Adipose tissue (tissue), 3 donors: ENCODE measurements around the gene MSRB1. TPM values are rescaled to one million over a fixed set of nuclear protein-coding genes. Genes with fewer than 3 reads are reported as not detected.

Source experiments
- H3K27ac ChIP-seq: one replicate; pipeline ENCODE4 v1.5.1; 2013; ENCODE audit warnings: low read depth, low read length
- WGBS, 3 donors: extraction: QIAGEN DNeasy Blood & Tissue Kit; methylation state at CpG; one replicate each; pipeline ENCODE4 v1.1.7; 2013; 5-methylcytosine and 5-hydroxymethylcytosine counted together
- polyA plus RNA-seq, 3 donors: library from polyadenylated mRNA; stranded (reverse); fragments of 200-250 nt; gene quantifications; one replicate each; pipeline ENCODE4 v1.2.3, GENCODE V29; 2013
- donor health status: healthy with polysubstance abuse.
- donor health status: Bipolar disorder and iron deficiency.
- donor health status: healthy.

MSRB1 gene
- 100 to 1,000 TPM in 1 of 3 donors, 10 to 100 TPM in 2; 74.0 to 108 (median 85.5) TPM for polyA plus RNA-seq

- no peak within 1 kb of the TSS for H3K27ac ChIP-seq
- 1% methylated on average over 75 to 77 of the region's 77 CpGs for WGBS, 3 donors
Observed at GRCh38 chr16:1942810-1943726, at the start of gene MSRB1. Gene MSRB1 (minus strand): TSS chr16:1943199. CDS start chr16:1943156, 43 bp downstream.

GRCh38 chr16:1991948-1992703, 49.1 kb upstream of the MSRB1 start:
- 3 to 6% (median 4%) methylated on average over 69 to 96 of the region's 96 CpGs for WGBS, 3 donors
- no peak overlapping the region for H3K27ac ChIP-seq

GRCh38 chr16:1991588-1991947, 48.6 kb upstream of the MSRB1 start:
- no peak overlapping the region for H3K27ac ChIP-seq
- WGBS, 3 donors, result 10 to 15% (median 12%) methylated on average over 22 of the region's 22 CpGs

- 4 to 16% (median 5%) methylated on average over 15 to 18 of the region's 18 CpGs for WGBS, 3 donors
- no peak overlapping the region for H3K27ac ChIP-seq
Observed at GRCh38 chr16:1991135-1991551, 48.1 kb upstream of the MSRB1 start.

- WGBS, 3 donors, result 1 to 7% (median 2%) methylated on average over 44 to 50 of the region's 50 CpGs
- H3K27ac ChIP-seq, result no peak overlapping the region
Observed at GRCh38 chr16:1990351-1991134, 47.5 kb upstream of the MSRB1 start.

GRCh38 chr16:1990101-1990350, 47.0 kb upstream of the MSRB1 start:
- no peak overlapping the region for H3K27ac ChIP-seq
- 2 to 3% methylated on average over 17 to 23 of the region's 25 CpGs; no CpG with 5 or more reads in 1 of the 3 donors for WGBS, 3 donors

- WGBS, 3 donors, result 7 to 13% (median 8%) methylated on average over 39 to 67 of the region's 67 CpGs
- H3K27ac ChIP-seq, result no peak within 1 kb of the TSS
Observed at GRCh38 chr16:1989209-1990100, 46.5 kb upstream of the MSRB1 start, which contains the start of gene SYNGR3. Gene SYNGR3 (plus strand): TSS chr16:1989970. CDS start chr16:1990103, 133 bp downstream.

GRCh38 chr16:1987198-1987597, 44.2 kb upstream of the MSRB1 start:
- 88 to 91% (median 90%) methylated on average over 10 of the region's 10 CpGs for WGBS, 3 donors
- H3K27ac ChIP-seq, result no peak overlapping the region

- 89 to 95% (median 94%) methylated on average over 14 of the region's 14 CpGs for WGBS, 3 donors
Observed at GRCh38 chr16:1985466-1986150, 42.6 kb upstream of the MSRB1 start.

GRCh38 chr16:1984347-1985225, 41.6 kb upstream of the MSRB1 start:
- WGBS, 3 donors, result 11 to 17% (median 13%) methylated on average over 40 to 58 of the region's 58 CpGs

More at GRCh38 chr16:1985466-1986150, 42.6 kb upstream of the MSRB1 start:
- H3K27ac ChIP-seq, result no peak overlapping the region

GRCh38 chr16:1983544-1984346, 40.7 kb upstream of the MSRB1 start, which contains the start of gene GFER:
Gene GFER (plus strand): TSS chr16:1984193. CDS start chr16:1984219, 26 bp downstream.
- H3K27ac ChIP-seq, result no peak within 1 kb of the TSS
- WGBS, 3 donors, result 0% methylated on average over 81 to 109 of the region's 109 CpGs

More at GRCh38 chr16:1984347-1985225, 41.6 kb upstream of the MSRB1 start:
- no peak overlapping the region for H3K27ac ChIP-seq

GRCh38 chr16:1982991-1983543, 40.1 kb upstream of the MSRB1 start:
- no peak overlapping the region for H3K27ac ChIP-seq
- 20 to 34% (median 24%) methylated on average over 19 of the region's 19 CpGs for WGBS, 3 donors

- 52 to 65% (median 53%) methylated on average over 5 of the region's 5 CpGs for WGBS, 3 donors
- H3K27ac ChIP-seq, result no peak overlapping the region
Observed at GRCh38 chr16:1982013-1982433, 39.0 kb upstream of the MSRB1 start.

GRCh38 chr16:1981398-1981836, 38.4 kb upstream of the MSRB1 start, which contains the start of gene NOXO1:
Gene NOXO1 (minus strand): TSS chr16:1981469. CDS start chr16:1981179, 290 bp downstream.
- no peak within 1 kb of the TSS for H3K27ac ChIP-seq
- 33 to 57% (median 33%) methylated on average over 6 of the region's 6 CpGs for WGBS, 3 donors

GRCh38 chr16:1980770-1981087, 37.7 kb upstream of the MSRB1 start:
- no peak overlapping the region for H3K27ac ChIP-seq
- WGBS, 3 donors, result 21 to 31% (median 22%) methylated on average over 16 of the region's 16 CpGs
